ENCODE results near the gene DNER.

DNA sequence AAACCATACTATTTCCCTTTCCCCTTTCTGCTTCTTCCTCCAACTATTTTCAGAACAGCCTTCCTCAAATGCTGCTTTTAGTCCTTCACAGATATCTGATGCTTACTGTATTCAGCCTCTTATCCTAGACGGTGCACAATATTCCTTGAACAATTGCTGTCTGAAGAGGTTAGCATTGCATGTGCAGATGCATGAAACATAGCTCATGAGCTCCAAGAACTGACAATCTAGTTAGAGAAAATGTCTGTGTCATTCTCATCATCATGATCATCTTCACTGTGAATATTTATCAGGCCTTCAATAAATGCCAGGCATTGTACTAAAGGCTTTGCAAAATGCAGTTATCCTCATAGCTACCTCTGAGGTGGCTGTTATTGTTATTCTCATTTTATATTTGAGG lies 190.7 kb downstream of the DNER start:
- TF ChIP-seq, protein P1, sequence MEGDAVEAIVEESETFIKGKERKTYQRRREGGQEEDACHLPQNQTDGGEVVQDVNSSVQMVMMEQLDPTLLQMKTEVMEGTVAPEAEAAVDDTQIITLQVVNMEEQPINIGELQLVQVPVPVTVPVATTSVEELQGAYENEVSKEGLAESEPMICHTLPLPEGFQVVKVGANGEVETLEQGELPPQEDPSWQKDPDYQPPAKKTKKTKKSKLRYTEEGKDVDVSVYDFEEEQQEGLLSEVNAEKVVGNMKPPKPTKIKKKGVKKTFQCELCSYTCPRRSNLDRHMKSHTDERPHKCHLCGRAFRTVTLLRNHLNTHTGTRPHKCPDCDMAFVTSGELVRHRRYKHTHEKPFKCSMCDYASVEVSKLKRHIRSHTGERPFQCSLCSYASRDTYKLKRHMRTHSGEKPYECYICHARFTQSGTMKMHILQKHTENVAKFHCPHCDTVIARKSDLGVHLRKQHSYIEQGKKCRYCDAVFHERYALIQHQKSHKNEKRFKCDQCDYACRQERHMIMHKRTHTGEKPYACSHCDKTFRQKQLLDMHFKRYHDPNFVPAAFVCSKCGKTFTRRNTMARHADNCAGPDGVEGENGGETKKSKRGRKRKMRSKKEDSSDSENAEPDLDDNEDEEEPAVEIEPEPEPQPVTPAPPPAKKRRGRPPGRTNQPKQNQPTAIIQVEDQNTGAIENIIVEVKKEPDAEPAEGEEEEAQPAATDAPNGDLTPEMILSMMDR (IDR thresholded peaks at IDR 0.05; ENCODE audit: insufficient read depth, low read length), result no peak
- TF ChIP-seq POLR2AphosphoS5 (IDR thresholded peaks at IDR 0.05; ENCODE audit: low read depth) (no peak), GABPA (IDR thresholded peaks at IDR 0.05; ENCODE audit: low read depth) (no peak), REST (IDR thresholded peaks at IDR 0.05; ENCODE audit: insufficient replicate concordance, low read depth) (no peak), SPI1 (IDR thresholded peaks at IDR 0.05; ENCODE audit: borderline replicate concordance, low read depth) (no peak)
